Hippocampal formation (tissue), 2 donors: Measurements from ENCODE around the gene PCDH9.

Experiments
- DNase-seq, 2 donors: peaks; one replicate each; lab custom pipeline; 2025; lab: John Stamatoyannopoulos, UW

PCDH9 gene

GRCh38 chr13:66462187-66462586 lies 767.9 kb downstream of the PCDH9 start:
- no peak for DNase-seq

GRCh38 chr13:66461021-66461420 lies 769.1 kb downstream of the PCDH9 start:
- no peak for DNase-seq

GRCh38 chr13:66459634-66460033 lies 770.5 kb downstream of the PCDH9 start:
- DNase-seq = no peak

- DNase-seq = no peak
Observed at GRCh38 chr13:66459143-66459542, 771.0 kb downstream of the PCDH9 start.

GRCh38 chr13:66446413-66446812 lies 783.7 kb downstream of the PCDH9 start:
- DNase-seq = no peak

GRCh38 chr13:66443926-66444325 lies 786.2 kb downstream of the PCDH9 start:
- no peak for DNase-seq

GRCh38 chr13:66440938-66441337 lies 789.2 kb downstream of the PCDH9 start:
- DNase-seq = no peak

GRCh38 chr13:66430728-66431127 lies 799.4 kb downstream of the PCDH9 start:
- no peak for DNase-seq

- no peak for DNase-seq
Observed at GRCh38 chr13:66430269-66430668, 799.9 kb downstream of the PCDH9 start.

GRCh38 chr13:66429156-66429555 lies 801.0 kb downstream of the PCDH9 start:
- no peak for DNase-seq

- DNase-seq = no peak
Observed at GRCh38 chr13:66427458-66427861, 802.7 kb downstream of the PCDH9 start.

- DNase-seq = no peak
Observed at GRCh38 chr13:66425741-66426140, 804.4 kb downstream of the PCDH9 start.

GRCh38 chr13:66424422-66424821 lies 805.7 kb downstream of the PCDH9 start:
- DNase-seq = no peak

- no peak for DNase-seq
Observed at GRCh38 chr13:66415444-66415843, 814.7 kb downstream of the PCDH9 start.

- DNase-seq = no peak
Observed at GRCh38 chr13:66414066-66414800, 815.9 kb downstream of the PCDH9 start.

GRCh38 chr13:66410314-66410713 lies 819.8 kb downstream of the PCDH9 start:
- no peak for DNase-seq

GRCh38 chr13:66409542-66409941 lies 820.6 kb downstream of the PCDH9 start:
- DNase-seq = no peak

- peak in 1 of 2 donors; percentile 30 for DNase-seq
Observed at GRCh38 chr13:66407128-66407527, 823.0 kb downstream of the PCDH9 start.

GRCh38 chr13:66405908-66406802 lies 824.0 kb downstream of the PCDH9 start:
- DNase-seq = no peak

- DNase-seq = no peak
Observed at GRCh38 chr13:66402546-66402945, 827.6 kb downstream of the PCDH9 start.

GRCh38 chr13:66402066-66402465 lies 828.1 kb downstream of the PCDH9 start:
- no peak for DNase-seq

GRCh38 chr13:66400292-66400691 lies 829.8 kb downstream of the PCDH9 start:
- no peak for DNase-seq

- DNase-seq = no peak
Observed at GRCh38 chr13:66399873-66400272, 830.3 kb downstream of the PCDH9 start.
